Cardiac fibroblast (primary cell): ENCODE data around the gene CPNE2.

Source experiments
- DNase-seq, 2 donors: peaks; one replicate each; pipeline versions ENCODE4 v3.0.0 to v3.0.0-alpha.2; 2010; ENCODE audit warnings: low read depth in 2 of 2
- H3K4me3 ChIP-seq, 2 donors: replicated peaks in 1 of 2; 1 replicate in 1 of 2; 2 replicates in 1 of 2; pipeline ENCODE4 v1.5.1; 2011; ENCODE audit warnings: low read depth in 2 of 2, low read length in 2 of 2, mild to moderate bottlenecking in 2 of 2, moderate library complexity in 1 of 2
- TF ChIP-seq, protein P1 (sequence below): IDR thresholded peaks from one replicate; pipeline ENCODE4 v1.5.1; 2011; ENCODE audit warnings: low read depth, mild to moderate bottlenecking, low read length, inconsistent platforms

The CPNE2 gene

DNA sequence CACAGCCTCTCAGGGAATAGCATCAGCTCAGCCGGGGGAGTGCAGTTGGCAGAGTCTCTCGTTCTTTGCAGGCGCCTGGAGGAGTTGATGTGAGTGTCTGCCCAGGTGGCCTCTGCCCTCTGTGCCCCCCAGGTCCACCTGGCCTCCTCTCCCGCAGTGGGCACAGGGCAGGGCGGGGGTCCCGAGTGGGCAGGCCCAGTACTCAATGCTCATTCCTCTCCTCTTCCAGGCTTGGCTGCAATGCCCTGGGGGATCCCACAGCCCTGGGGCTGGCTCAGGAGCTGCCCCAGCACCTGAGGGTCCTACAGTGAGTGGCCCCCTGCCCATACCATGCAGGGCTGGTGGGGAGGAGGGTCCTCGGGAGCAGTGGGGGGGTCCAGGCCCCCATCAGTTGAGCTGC, 14.7 kb upstream of the CPNE2 start:
- DNase-seq = no peak
- TF ChIP-seq, protein P1, sequence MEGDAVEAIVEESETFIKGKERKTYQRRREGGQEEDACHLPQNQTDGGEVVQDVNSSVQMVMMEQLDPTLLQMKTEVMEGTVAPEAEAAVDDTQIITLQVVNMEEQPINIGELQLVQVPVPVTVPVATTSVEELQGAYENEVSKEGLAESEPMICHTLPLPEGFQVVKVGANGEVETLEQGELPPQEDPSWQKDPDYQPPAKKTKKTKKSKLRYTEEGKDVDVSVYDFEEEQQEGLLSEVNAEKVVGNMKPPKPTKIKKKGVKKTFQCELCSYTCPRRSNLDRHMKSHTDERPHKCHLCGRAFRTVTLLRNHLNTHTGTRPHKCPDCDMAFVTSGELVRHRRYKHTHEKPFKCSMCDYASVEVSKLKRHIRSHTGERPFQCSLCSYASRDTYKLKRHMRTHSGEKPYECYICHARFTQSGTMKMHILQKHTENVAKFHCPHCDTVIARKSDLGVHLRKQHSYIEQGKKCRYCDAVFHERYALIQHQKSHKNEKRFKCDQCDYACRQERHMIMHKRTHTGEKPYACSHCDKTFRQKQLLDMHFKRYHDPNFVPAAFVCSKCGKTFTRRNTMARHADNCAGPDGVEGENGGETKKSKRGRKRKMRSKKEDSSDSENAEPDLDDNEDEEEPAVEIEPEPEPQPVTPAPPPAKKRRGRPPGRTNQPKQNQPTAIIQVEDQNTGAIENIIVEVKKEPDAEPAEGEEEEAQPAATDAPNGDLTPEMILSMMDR = no peak
- H3K4me3 ChIP-seq = no peak overlapping the region

DNA sequence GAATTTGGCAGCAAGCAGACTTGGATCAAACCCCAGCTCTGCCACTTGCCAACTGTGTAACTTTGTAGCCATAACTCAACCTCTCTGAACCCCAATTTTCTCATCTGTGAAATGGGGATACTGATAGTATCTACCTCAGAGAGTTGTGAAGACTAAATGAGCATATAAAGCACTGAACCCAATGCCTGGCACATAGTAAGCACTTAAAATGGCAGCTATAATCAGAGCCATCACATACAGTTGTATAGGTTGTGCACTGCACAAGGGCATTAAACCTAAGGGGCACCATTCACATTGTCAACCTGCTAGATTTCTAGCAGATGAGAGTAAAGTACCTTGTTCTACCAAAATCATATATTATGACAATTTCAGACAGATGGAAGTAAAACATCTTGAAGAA, 10.6 kb upstream of the CPNE2 start:
- TF ChIP-seq, protein P1 = no peak
- no peak for DNase-seq
- H3K4me3 ChIP-seq = no peak overlapping the region

DNA sequence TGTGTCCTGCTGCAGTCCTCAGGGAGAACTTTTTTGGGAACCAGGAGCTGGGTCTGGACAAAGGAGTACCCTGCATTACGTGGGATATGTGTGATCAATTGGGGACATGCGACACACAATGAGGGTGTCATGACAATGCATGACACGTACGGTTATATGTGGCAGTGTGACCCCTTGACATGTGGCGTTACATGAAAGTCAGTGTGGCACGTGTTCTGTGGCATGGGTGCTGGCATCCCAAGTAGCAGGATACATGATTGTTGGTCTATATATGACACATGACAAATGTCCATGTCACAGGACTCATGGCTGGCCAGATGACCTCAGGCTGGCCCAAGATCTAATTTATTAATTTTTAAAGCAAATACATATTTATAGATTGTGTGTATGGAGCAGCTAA, 9.7 kb upstream of the CPNE2 start:
- TF ChIP-seq, protein P1 = no peak
- H3K4me3 ChIP-seq = no peak overlapping the region

DNA sequence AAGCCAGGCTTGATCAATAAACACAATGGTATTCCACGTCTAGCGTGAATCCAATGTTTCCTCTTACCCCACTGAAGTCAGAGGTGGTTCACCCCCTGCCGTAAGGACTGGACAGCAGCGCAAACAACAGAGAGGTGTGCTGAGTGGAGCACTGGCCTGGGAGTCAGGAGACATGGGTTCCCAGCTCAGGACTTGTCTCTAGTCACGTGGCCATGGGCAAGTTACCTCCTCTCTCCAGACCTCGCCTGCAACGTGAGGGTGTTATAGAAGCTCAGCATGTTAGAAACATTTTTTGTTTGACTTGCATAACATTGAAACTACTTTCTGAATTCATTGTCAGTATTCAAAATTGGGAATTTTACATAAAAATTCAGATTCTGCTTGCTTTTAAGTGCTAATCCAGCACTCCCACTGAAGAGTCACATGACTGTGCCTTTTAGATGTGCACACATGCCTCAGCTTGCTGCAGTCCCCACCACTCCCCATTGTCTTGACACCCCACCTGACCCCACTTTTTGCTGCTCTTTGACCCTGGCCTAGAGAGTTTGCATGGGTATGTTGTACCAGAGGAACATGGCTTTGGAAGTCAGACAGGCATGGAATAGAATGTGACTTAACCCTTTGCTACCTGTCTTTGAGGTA, 8.8 kb upstream of the CPNE2 start:
- H3K4me3 ChIP-seq = no peak overlapping the region
- TF ChIP-seq, protein P1 = no peak
- DNase-seq = no peak

More for the DNA sequence above, 9.7 kb upstream of the CPNE2 start:
- no peak for DNase-seq

DNA sequence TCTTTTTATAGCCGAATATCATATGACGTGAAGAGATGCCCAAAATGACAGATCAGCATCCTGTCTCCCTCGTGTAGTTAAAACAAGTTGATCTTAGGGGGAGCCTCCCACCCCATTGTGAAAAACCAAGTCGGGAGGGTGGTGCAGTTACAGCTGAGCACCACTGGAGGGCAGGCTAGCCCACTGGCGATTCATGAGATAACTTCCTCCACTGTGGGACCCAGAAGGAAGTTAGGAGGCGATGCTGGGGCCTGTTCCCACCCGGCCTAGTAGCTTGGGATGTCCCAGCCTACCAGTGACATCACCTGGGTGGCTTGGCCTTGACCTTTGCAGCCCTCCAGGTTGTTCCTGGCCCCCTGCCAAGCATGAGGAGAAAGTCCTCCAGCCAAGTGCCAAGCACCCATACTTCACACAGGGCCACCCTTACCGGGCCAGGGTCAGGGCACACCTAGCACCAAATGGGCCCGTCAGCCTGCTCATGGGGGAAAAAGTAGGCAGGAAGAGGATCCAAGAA, 8.1 kb upstream of the CPNE2 start:
- DNase-seq = peak; percentile 78 to 80
- TF ChIP-seq, protein P1 = peak; percentile 97
- H3K4me3 ChIP-seq = no peak overlapping the region

DNA sequence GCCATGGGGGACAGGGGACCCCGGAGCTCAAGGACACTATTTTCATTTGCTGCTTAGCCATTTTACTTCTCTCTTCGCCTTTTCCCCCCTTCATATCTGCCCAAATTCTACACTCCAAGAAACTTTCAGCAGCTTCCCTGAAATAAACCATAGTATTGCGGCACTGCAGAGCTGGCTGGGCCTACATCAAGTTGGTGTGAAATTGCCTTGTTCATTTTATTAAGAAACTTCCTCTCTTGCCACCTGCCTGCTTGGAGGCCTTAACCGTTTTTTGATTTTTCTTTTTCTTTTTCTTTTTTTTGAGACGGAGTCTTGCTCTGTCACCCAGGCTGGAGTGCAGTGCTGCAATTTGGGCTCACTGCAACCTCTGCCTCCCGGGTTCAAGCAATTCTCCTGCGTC, 7.4 kb upstream of the CPNE2 start:
- TF ChIP-seq, protein P1 = no peak
- no peak overlapping the region for H3K4me3 ChIP-seq
- DNase-seq = no peak

DNA sequence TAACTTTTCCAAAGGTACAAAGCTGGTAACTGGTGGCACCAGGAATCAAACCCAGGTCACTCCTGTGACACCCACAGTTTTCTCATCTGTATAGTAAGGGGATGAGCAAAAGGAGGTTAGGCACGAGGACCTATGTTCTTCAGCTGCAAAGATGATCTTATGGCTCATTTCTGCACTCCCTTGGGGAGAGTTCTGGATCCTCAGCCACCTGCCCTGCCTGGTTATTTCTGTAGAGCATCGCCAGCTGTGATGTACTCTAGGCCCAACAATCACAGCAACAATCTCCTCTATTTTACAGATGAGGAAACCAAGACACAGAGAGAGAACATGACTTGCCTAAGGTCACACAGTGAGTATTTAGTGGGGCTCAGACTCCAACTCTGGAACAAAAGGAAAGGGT, 5.4 kb upstream of the CPNE2 start:
- TF ChIP-seq, protein P1 = no peak
- no peak for DNase-seq
- H3K4me3 ChIP-seq = no peak overlapping the region
